AG04450 (cell line): ENCODE data around the gene AARS1. TPM values are rescaled to one million over a fixed set of nuclear protein-coding genes. Genes with fewer than 3 reads are reported as not detected.
"Not testable (repeated sequence)": the region's sequence is repeated elsewhere in the genome, so short reads cannot be mapped to it uniquely, and the experiment has no call there.

ENCODE experiments used
- CTCF ChIA-PET: fragments of 300-600, 350-600 bp; formaldehyde crosslinking; extraction: SDS; loops from one replicate; lab custom pipeline; 2022; ENCODE audit warnings: antibody characterized with exemption, inconsistent platforms; lab: Charles Lee
- POLR2A ChIA-PET: fragments of 350-600 bp; formaldehyde crosslinking; extraction: SDS; loops from one replicate; lab custom pipeline; 2021; ENCODE audit warnings: antibody characterized with exemption, inconsistent platforms; lab: Yijun Ruan, JAX
- DNase-seq: peaks from one replicate; pipeline ENCODE4 v3.0.0-alpha.2; 2011; ENCODE audit warnings: low read depth, low spot score
- H3K27ac ChIP-seq: one replicate; pipeline ENCODE4 v1.5.1; 2012; ENCODE audit warnings: low read depth, low read length, control low read depth
- H3K27me3 ChIP-seq: one replicate; pipeline ENCODE4 v1.6.0; 2012; ENCODE audit warnings: low read length; ENCODE audit not compliant: control insufficient read depth, insufficient read depth
- H3K4me3 ChIP-seq: 2 replicates; pipeline ENCODE4 v1.5.1; 2011; ENCODE audit warnings: mild to moderate bottlenecking, low read depth, low read length, control low read depth
- H3K9me3 ChIP-seq: 2 replicates; pipeline ENCODE4 v1.5.1; 2012; ENCODE audit warnings: low read length; ENCODE audit not compliant: control insufficient read depth, insufficient read depth
- polyA plus RNA-seq: library from polyadenylated mRNA; depleted of rRNA; stranded (reverse); fragments of >200 nt; gene quantifications from 2 replicates; pipeline ENCODE4 v1.2.3, GENCODE V29; 2011
- TF ChIP-seq, protein P1 (sequence below): IDR thresholded peaks from 2 replicates; pipeline ENCODE4 v1.5.1; 2011; ENCODE audit warnings: low read depth, low read length, control low read depth, inconsistent platforms

Gene AARS1
- polyA plus RNA-seq, 1 experiment: 221 TPM

- no peak overlapping the region for H3K27ac ChIP-seq
- POLR2A ChIA-PET: no interaction called here
- no peaks in the 10 kb centered on the region for H3K27me3 ChIP-seq
- DNase-seq: no peak
- H3K4me3 ChIP-seq: no peak overlapping the region
- CTCF ChIA-PET: interaction anchor here (1.2 kb wide), 1 partner anchor 58 kb away, joined by 3 read pairs; no protein-coding TSS in a partner anchor
- no peaks in the 10 kb centered on the region for H3K9me3 ChIP-seq
- TF ChIP-seq, protein P1, sequence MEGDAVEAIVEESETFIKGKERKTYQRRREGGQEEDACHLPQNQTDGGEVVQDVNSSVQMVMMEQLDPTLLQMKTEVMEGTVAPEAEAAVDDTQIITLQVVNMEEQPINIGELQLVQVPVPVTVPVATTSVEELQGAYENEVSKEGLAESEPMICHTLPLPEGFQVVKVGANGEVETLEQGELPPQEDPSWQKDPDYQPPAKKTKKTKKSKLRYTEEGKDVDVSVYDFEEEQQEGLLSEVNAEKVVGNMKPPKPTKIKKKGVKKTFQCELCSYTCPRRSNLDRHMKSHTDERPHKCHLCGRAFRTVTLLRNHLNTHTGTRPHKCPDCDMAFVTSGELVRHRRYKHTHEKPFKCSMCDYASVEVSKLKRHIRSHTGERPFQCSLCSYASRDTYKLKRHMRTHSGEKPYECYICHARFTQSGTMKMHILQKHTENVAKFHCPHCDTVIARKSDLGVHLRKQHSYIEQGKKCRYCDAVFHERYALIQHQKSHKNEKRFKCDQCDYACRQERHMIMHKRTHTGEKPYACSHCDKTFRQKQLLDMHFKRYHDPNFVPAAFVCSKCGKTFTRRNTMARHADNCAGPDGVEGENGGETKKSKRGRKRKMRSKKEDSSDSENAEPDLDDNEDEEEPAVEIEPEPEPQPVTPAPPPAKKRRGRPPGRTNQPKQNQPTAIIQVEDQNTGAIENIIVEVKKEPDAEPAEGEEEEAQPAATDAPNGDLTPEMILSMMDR: no peak
These were observed 35.9 kb upstream of the AARS1 start for GRCh38 chr16:70324998-70325747.

DNA sequence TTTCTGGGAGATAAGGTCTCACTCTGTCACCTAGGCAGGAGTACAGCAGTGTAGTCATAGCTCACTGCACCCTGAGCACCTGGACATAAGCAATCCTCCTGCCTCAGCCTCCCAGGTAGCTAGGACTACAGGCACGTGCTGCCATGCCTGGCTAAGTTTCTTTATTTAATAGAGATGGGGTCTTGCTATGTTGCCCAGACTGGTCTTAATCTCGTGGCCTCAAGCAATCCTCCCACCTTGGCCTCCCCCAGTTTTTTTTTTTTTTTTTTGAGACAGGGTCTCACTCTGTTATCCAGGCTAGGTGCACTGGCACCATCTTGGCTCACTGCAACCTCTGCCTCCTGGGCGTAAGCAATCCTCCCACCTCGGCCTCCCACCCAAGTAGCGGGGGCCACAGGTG, 30.8 kb upstream of the AARS1 start:
- Histone ChIP-seq H3K27ac (no peak overlapping the region), H3K9me3 (no peaks in the 10 kb centered on the region), H3K4me3 (no peak overlapping the region), H3K27me3 (no peaks in the 10 kb centered on the region)
- TF ChIP-seq, protein P1: no peak
- ChIA-PET CTCF (no interaction called here), POLR2A (no interaction called here)
- DNase-seq: no peak

- H3K4me3 ChIP-seq, H3K9me3 ChIP-seq, H3K27me3 ChIP-seq, CTCF ChIA-PET, POLR2A ChIA-PET, H3K27ac ChIP-seq, DNase-seq: not testable (repeated sequence)
These were observed 18.4 kb upstream of the AARS1 start for GRCh38 chr16:70307726-70308125.

GRCh38 chr16:70306880-70307279, 17.6 kb upstream of the AARS1 start:
- no peaks in the 10 kb centered on the region for H3K27me3 ChIP-seq
- no peak for DNase-seq
- ChIA-PET POLR2A (no interaction called here), CTCF (no interaction called here)
- H3K27ac ChIP-seq: no peak overlapping the region
- TF ChIP-seq, protein P1: no peak
- no peaks in the 10 kb centered on the region for H3K9me3 ChIP-seq
- no peak overlapping the region for H3K4me3 ChIP-seq

DNA sequence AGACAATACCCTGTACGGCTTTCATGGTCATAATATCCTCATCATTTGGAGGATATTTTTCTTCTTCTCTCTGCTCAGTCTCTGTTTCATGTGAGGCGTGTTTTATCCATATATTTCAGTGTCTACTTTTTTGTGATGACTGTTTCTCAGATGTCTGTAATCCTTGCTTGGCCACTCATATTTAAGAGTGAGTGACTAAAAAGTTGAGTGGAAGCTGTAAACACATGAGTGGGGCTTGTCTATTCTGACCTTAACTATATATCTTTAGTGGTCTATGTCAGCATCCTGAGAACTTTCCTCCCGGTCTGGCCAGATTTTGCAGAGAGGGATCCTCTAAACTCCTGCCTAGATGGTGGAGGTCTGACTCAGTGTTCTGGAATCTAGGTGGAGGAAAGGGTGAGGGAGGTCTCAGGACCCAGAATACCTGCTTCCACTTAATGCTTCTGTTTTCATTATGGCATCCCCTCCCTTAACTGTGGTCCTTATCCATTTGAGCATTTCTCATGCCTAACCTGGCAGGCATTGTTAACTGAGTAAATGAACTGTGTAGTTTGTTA, 15.7 kb upstream of the AARS1 start:
- Histone ChIP-seq H3K4me3 (no peak overlapping the region), H3K9me3 (peaks cover 7% of the 10 kb centered on the region), H3K27me3 (no peaks in the 10 kb centered on the region), H3K27ac (no peak overlapping the region)
- TF ChIP-seq, protein P1: no peak
- DNase-seq: no peak
- POLR2A ChIA-PET: interaction anchor here (0.7 kb wide), 2 partner anchors 16 to 38 kb away, joined by 6 to 7 read pairs; no protein-coding TSS in a partner anchor
- CTCF ChIA-PET: no interaction called here
